ENCODE data around the gene DNAH8. TPM values are rescaled to one million over a fixed set of nuclear protein-coding genes. Genes with fewer than 3 reads are reported as not detected.

Gene DNAH8
- polyA plus RNA-seq, 1 of the 3 experiments (the other 2 are of a cell fraction), result not detected

- TF ChIP-seq MEF2A (IDR thresholded peaks at IDR 0.05; ENCODE audit: borderline replicate concordance, low read depth) (no peak), RCOR1 (IDR thresholded peaks at IDR 0.05; ENCODE audit: low read length) (no peak), CTCF (IDR thresholded peaks at IDR 0.05) (no peak), PBX3 (IDR thresholded peaks at IDR 0.05) (no peak), USF1 (IDR thresholded peaks at IDR 0.05; ENCODE audit: borderline replicate concordance, low read depth) (no peak), RFX5 (IDR thresholded peaks at IDR 0.05; ENCODE audit: low read length) (no peak), NRF1 (IDR thresholded peaks at IDR 0.05; ENCODE audit: low read depth, low read length) (no peak), RAD21 (IDR thresholded peaks at IDR 0.05; ENCODE audit: low read length) (no peak), ZBTB33 (IDR thresholded peaks at IDR 0.05; ENCODE audit: borderline replicate concordance, low read depth) (no peak), FOSL2 (IDR thresholded peaks at IDR 0.05; ENCODE audit: borderline replicate concordance, low read depth) (no peak), GATA2 (CRISPR knock-in tag; IDR thresholded peaks at IDR 0.05) (no peak), REST (IDR thresholded peaks at IDR 0.05; ENCODE audit: low read depth, low read length) (no peak), NFIC (IDR thresholded peaks at IDR 0.05; ENCODE audit: borderline replicate concordance) (no peak), SIN3A (IDR thresholded peaks at IDR 0.05; ENCODE audit: borderline replicate concordance, low read depth, low read length) (no peak), GABPA (IDR thresholded peaks at IDR 0.05; ENCODE audit: low read depth) (no peak)
- no peaks in the 10 kb centered on the region for H3F3A ChIP-seq (replicated peaks; ENCODE audit: insufficient read depth)
- H3K9ac ChIP-seq, result no peak overlapping the region
- H3K4me2 ChIP-seq, result no peak overlapping the region
- no peaks in the 10 kb centered on the region for H3K27me3 ChIP-seq (ENCODE audit: insufficient read depth)
- H3K9me2 ChIP-seq, result no peaks in the 10 kb centered on the region
- no peaks in the 10 kb centered on the region for H3K9me3 ChIP-seq
- H2AFZ ChIP-seq (ENCODE audit: low read depth), result no peak overlapping the region
- no peak overlapping the region for H3K27ac ChIP-seq (ENCODE audit: low read depth in 2 of 2, low read length in 1 of 2)
- no peak overlapping the region for H3K4me3 ChIP-seq (ENCODE audit: low read depth in 2 of 2, low read length in 1 of 2)
- H4K20me1 ChIP-seq (ENCODE audit: insufficient read depth), result no peaks in the 10 kb centered on the region
- ChIA-PET CTCF (interaction anchor here (1.2 to 3.0 kb wide), 4 partner anchors 19 to 247 kb away, joined by 3 to 8 read pairs (median 4); no protein-coding TSS in a partner anchor), POLR2A (no interaction called here)
- no peaks in the 10 kb centered on the region for H3K36me3 ChIP-seq (replicated peaks in 1 of 2; ENCODE audit: control insufficient read depth in 1 of 2, insufficient read depth in 2 of 2, low read length in 1 of 2)
- peaks cover 0 to 33% of the 10 kb centered on the region in 2 experiments; a peak in 1 of 4 replicates for H3K4me1 ChIP-seq (ENCODE audit: control insufficient read depth in 1 of 2, insufficient read depth in 2 of 2, low read depth in 1 of 2, low read length in 1 of 2)
- H3K79me2 ChIP-seq (ENCODE audit: insufficient read depth), result no peaks in the 10 kb centered on the region
- DNase-seq, result no peak
- WGBS (ENCODE audit: low lambda C conversion rate), result 15% methylated on average over 2 of the region's 7 CpGs
Measured at GRCh38 chr6:39055661-39056060, 340.6 kb downstream of the DNAH8 start.
